NCI-H128 (cell line): ENCODE measurements around the gene SARDH.

Source experiments
- DNase-seq: peaks from one replicate; lab custom pipeline; 2025; ENCODE audit not compliant: unreplicated experiment; lab: John Stamatoyannopoulos, UW

Gene SARDH

DNA sequence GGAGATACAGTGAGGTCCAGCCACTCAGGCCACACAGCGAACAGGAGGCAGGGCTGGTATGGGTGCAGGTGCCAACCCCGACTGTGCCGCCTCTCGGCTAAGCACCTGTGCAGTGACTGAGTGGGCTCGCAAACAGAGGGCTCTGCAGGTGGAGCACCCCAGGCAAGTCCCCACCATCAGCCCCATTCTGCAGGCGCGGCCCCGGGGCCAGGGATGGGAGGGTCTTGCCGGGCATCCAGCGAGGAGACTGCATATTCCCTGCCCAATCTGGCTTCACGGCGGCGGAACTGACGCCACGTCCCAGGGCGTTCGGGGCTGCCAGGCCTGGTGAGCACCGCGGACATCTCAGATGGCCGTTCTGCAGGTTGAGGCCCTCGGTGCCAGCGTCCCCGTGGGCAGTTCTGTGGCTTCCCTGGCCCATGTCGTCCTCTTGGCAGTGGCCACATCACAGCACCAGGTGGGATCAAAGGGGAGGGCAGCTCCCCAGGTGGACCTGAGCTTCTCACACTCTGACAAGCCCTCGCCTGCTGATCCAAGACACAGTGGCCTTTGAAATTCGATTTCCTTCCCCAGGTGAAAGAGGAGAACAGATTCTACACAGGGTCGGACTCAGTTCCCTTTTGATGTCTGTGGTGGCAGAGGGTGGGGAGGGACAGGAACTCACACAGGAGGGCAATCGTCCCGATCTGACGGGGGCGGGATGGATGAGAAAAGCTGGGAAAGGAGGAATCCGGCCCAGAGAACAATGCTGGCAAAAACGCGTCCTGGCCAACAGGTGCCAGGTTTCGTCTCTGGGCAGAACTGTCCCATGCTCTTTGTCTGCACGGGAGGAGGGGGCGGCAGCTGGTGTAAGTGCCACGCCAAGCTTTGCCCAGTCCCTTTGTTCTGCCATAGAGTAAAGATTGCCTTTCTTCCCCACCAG is 83.2 kb downstream of the SARDH start:
- DNase-seq: no peak

DNA sequence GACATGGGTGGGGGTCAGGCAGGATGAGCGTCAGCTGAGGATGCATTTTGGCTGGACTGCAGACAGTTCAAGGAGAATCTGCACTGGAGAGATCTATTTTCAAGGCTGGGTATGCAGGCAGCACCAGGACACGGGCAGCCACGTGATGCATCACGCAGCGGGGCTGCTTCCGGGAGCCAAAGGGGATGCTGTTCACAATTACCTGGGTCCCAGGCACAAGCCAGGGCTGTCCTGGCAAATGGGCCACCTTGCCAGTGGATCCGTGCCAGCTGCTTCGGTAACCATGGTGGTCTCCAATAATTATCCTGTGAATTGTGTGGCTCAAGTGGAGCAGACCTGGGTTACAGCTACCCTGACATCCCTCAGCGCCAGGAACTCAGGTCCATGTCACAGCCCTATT is 84.5 kb downstream of the SARDH start:
- DNase-seq: no peak

DNA sequence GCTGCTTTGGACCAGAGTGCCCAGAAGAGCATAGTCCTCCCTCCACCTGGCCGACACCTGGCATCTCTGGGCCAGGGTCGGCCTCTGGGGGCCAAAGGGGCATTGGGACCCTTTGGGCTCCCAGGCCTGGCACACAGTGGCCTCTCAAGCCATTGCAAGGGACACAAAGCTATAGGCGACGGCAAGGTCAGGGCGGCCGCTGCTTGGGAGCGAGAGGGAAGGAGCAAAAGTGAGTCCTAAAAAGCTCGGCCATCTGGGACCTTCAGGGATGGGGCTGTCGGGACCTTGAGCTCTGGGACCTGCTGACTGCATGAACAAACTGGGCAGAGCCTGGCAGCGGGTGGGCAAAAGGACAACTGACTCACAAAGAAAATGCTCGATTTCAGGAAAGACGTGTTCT is 88.1 kb downstream of the SARDH start:
- no peak for DNase-seq

DNA sequence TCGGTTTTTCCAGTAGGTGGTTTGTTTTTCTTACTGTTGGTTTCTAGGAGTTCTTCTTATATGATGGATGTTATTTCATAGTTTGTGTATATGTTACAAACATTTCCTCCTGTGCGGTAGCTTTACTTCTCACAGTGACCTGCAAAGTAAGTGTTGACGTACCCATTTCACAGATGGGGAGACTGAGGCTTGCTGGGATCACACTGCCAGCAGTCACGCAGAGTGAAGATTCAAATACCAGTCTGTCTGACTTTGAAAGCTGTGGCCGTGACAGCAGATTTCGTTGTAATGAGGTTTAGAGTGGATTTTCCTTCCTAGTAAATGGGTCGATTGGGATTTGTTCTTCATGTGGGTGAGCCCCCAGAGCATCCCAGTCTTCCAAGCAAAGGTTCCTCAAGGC is 89.0 kb downstream of the SARDH start:
- no peak for DNase-seq

DNA sequence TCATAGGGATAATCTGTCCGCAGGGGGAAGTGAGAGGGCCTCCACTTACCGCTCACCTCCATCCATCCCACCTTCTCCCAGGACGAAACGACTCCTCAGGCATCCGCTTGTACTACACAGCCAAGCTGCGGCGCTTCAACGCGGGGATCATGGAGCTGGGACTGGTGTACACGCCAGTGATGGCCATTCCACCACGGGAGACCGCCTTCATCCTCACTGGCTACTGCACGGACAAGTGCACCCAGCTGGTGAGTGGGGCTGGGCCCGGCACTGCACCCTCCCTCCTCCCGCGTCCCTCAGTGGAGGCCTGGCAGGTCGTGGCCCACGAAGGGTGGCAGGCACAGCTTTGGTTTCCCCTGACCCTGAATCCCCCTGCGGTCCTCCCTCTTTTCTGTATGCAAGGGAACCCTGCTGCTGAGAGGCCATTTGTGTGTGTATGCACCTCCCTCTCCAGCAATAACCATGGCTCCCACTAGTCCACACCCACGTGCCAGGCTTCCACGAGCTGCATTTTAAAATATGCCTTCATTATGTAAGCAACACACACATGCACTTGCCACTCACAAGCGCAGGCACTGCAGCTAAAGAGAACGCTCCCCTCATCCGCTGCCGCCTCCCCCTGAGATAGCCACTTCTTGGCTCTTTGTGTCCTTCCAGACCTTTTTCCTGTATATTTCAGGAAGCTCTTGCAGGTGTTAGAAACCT is 90.2 kb downstream of the SARDH start:
- DNase-seq: no peak

DNA sequence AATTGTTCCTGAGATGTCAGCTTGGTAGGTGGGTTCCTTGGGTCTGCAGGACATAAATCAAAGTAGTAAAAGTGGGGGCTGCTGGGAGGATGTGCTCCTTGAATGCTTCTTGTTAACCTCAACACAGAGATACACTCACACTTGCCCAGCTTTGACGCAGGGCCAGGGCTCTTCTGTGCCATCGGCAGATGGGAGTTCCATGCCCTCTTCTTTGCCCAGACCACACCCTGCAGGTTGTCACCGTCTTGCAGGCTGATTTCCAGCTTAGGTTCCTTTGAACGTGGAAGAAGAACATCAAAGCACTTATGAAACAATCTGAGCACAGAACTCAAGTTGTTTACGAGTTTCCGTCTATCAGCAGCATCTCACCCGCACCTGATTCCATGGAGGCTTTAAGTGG is 91.0 kb downstream of the SARDH start:
- DNase-seq: no peak

DNA sequence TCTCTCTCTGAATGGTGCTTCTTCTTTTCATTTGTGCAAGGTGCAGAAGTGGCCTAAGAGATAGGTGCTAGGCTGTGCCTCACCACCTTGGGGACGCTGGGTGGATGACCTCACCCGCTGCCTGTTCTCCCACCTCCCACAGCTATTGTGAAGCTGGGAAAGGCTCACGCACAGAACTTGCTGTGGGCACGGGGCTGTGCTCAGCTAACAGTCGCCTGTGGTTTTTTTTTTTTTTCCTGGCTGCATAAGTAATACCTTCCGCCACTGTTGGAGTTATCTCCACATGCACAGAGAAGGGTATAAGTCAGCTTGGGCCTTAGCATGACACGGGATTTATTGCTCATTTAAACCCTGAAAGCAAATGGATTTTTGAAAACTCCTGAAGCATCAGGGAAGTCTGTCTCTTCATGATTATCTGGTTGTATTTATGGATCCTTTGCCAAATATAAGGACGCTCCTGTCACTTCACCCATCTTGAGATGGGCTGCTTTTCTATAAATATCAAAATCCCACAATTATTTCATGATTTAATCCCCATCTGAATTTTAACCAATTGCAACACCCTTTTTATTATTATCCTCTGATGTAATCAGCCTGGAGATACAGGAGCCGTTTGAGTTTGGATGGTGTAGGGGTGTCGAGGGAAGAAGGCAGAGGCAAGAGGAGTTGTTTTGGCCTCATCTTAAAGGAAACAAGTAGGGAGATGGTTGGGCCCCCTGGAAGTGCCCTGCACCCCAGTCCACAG is 93.0 kb downstream of the SARDH start:
- DNase-seq: no peak

DNA sequence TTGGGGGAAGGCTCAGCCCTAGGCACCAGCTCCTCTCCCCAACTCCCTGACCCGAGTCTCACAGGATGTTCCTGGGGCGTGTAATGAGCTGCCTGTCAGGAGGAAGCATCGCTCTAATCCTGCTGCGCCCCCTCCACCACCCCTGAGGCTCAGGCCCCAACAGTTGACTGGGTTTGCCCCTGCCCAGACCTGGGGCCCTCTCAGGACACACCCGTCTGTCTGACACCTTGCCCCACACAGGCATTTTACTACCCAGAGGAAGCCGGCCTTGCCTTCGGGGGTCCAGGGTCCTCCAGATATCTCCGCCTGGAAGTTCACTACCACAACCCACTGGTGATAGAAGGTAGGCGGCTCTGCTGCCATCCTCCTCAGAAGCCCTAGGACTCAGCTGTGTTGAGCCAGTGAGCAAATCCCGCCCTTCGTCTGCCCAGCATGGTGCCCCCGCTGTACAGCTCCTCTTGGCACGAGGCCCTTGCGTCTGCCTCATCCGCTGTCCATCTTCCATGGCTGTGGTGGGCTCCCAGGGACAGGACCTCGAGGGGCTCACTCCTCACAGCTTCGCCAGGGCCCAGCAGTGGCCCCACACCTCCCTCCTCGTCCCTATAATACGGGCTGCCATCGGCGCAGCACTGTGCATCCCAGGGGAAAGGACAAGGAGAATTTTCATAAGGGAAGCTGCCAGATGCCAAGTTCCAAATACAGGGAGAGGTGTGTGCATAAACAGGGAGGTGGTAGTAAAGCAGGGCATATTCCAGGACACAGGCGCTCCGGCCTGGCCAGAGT is 94.0 kb downstream of the SARDH start:
- DNase-seq: no peak

DNA sequence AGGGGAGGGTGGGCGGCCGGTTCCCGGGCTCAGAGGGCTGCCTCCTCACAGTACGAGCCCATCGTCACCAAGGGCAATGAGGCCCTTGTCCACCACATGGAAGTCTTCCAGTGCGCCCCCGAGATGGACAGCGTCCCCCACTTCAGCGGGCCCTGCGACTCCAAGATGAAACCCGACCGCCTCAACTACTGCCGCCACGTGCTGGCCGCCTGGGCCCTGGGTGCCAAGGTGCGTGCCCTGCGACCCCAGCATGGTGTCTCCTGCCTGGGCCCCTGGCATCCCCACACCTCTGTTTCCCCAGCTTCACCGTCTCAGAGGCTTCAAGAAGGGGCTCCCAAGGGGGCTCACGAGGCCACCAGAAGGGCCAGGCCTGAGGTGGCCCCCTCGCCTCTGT is 94.8 kb downstream of the SARDH start:
- no peak for DNase-seq

DNA sequence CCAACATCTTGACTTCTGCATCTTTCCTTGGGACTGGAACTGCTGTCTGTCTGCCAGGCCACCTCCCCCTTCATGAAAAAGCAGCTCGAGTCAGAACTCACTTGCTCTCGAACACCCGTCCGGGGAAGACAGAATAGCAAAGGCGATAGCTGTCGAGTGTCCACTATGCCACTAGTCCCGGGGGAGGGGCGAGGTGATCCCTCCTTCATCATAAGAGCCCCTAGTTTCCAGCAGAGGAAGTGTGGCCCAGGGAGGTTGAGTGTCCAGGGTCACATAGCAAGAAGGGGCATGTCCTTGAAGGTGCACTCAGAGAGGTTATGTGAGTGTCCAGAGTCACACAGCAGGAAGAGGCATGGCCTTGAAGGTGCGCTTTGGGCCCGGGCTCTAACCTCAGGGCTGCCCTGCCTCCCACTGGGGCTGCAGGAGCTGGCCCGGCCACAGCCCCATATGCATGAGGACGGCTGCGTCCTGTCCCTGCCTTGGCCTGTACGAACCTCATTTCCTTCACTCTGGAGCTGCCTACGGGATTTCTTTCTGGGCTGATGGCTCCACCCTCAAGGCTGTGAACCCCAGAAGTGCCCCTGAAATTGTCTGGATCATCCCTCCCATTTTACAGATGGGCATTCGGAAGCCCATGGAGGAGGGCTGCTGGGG is 95.3 kb downstream of the SARDH start:
- no peak for DNase-seq

DNA sequence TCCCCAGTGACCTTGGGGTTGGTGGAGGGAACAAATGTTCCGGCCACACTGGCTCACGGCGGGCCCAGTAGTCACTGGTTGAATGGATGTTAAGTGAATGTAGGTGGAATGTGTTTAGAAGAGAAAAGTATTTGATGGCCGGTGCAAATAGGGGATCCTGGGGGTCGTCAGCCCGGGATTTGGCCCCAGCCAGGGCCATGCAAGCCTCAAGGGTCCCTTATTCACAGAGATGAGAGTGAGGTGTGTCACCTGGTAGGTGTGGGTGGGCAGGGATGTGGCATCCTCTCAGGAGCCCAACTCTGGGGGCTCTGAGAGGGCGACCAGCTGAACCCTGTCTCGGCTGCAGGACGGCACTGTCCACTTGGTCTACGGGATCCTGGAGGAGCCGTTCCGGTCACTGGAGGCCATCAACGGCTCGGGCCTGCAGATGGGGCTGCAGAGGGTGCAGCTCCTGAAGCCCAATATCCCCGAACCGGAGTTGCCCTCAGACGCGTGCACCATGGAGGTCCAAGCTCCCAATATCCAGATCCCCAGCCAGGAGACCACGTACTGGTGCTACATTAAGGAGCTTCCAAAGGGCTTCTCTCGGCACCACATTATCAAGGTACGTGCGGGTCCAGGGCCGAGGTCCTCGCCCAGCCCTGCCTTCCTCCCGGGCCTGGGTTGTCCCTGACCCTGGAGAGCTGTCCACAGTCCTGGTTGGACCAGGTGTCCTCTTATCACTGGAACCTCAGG is 96.1 kb downstream of the SARDH start:
- DNase-seq: no peak

DNA sequence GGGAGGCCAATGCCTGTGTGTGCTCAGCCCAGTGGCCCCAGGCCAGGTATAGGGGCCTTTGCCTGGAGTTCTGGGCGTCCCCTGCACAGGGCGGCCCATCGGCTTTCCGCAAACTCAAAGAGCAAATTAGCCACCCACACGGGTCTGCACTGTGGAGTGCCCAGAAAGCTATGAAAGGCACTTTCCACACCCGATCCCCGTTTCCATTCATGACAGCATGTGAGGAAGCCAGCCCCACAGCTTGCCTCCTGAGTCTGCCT is 96.8 kb downstream of the SARDH start:
- no peak for DNase-seq

DNA sequence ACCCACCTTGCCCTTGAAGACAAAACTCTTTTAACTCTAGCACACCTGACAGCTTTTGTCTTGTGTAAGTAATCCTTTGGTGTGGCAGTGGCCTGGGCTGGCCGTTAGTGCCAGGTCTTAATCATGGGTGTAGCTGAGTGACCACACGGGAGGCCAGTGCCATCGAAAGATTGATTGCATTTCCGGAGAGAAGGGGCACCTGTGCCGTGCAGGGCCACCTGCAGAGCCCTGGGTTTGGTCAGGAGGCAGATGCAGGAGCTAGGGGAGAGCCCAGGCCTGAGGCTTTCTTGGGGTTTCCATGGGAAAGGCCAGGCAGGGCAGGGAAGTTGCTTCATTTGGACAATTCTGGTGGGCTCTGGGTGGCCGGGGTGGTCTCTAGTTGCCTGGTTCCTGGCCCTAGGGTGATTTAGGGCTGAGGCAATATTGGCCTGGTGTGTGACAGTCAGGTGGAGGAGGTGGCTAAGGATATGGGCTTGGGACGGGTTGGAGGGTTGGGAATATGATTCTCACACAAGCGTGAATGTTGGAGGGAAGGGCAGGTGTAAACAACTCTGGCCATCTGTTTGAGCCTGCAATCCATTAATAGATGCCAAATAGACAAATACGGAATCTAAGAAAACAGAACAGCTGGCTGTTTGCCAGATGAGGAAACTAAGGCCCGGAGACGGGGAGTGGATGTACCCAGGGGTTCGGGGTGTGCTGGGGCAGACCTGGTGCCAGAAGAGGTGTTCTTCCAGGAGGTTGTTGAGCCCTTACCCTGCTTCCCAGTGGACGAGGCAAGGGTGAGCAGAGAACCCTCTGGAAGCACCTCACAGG is 97.4 kb downstream of the SARDH start:
- no peak for DNase-seq

DNA sequence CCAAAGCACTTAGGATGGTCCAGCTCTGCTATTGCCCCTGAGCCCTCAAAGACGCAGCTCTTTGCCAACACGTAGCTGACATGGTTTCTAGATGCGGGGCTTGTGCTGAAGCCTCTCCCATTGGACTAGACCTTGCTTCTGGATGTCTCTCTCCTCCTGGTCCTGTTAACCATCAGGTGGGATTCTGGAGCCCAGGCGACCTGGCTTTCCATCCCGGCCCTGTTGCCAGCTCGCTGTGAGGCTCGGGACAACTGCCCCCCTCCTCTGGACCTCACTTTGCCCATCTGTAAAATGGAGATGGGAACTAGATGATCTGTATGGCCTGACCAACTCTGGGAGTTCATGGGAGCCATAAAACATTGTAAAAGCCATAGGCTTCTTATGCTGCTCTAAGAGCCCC is 98.0 kb downstream of the SARDH start:
- DNase-seq: no peak

DNA sequence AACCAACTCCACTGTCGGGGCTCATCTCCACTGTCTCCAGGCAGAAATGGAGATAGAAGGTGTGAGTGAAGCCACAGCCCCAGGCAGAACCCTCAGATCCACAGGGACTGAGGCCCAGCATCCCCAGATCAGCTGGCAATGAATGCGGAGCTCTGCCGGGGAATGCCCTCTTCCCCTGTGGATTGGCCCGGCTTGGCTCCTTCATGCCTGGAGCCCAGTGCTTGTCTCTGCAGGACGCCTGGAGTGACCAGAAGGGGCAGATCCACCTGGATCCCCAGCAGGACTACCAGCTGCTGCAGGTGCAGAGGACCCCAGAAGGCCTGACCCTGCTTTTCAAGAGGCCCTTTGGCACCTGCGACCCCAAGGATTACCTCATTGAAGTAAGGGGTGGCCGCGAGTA is 98.5 kb downstream of the SARDH start:
- no peak for DNase-seq

DNA sequence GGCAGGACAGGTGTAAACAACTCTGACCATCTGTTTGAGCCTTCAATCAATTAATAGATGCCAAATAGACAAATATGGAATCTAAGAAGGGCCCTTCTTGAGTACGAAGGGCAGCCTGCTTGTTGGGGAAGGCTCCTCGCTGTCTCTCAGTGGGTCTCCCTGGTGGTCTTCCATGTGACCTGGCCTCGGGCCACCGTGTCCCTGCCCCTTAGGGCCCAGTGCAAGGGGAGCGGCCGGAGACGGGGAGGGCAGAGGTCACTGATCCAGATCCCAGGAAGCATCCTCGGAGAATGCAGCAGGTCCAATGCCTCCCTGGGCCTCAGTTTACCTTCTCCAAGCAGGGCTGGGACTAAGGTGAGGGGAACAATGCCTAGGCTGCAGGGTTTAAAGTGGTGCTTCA is 99.4 kb downstream of the SARDH start:
- DNase-seq: no peak

DNA sequence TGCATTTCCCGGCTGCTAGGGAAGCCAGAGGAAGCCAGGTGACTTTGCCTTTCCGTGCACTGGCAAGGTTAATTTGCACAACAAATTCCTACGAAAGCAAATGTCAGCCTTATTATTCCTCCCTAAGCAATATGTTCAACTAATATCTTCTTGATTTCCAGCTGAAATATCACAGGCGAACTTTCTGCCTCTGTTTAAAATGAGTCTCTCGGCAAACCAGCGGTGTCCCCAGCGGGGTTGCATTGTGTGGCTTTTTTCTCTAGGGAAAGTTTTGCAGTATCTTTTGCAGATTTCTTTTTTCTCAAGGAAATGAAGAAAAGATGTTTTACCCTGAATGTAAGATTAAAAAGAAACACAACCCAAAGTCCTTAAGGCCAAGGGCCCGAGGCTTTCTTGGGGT is 100.1 kb downstream of the SARDH start:
- no peak for DNase-seq

DNA sequence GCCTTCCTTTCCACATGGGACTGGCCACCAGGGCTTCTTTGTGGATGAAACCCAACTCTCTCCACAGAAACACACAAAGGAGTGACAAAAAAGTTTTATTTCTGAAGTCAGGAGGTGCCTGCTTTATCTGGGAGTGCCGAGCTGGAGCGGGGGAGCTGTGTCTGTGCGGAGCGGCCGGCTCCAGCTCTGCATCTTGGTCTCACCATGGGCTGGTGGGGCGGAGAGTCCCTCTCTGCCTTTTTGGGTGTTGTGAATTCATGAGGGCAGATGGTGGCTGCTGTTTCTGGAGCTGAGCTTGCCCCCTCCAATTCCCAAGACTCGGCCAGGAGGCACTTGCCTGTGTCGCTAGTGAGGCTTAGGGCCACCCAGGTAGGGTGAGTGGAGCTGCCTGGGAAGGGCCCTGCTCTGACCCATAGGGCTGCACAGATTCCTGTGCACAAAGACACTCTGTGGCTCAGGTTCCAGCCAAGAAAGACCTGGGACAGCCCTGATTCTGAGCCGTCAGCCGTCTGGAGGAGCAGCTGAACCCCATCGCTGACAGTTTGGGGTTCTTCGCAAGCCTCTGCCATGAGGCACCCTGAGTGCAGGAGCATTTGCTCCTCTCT is 100.6 kb downstream of the SARDH start:
- DNase-seq: no peak

DNA sequence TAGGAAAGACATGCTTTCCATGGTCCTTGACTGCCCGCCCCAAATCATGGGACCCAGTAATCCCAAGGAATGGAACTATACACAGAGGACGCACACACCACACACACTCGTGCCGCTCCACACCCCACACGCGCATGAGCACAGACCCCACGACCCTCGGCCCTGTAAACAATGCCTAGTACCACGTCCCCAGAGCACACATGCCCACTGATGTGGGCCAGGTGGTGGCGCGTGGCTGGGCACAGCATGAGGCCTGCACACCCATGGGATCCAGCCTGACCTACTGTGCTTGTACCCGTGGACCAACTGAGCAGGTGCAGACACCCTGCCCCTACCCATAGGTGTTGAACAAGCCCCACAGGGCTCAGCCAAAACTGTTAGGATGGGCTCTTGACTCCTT is 101.2 kb downstream of the SARDH start:
- no peak for DNase-seq
